GM12891 (cell line): ENCODE data around the gene ATP6V0E1.

ENCODE experiments used
- DNase-seq: peaks from one replicate; pipeline ENCODE4 v3.0.0; 2011; ENCODE audit warnings: low spot score; ENCODE audit not compliant: insufficient read length
- FAIRE-seq: peaks from 2 replicates; lab custom pipeline; 2011; peaks lifted over from hg19 to GRCh38; lab: Jason Lieb, UNC
- PAX5 ChIP-seq: IDR thresholded peaks from 2 replicates; pipeline ENCODE4 v1.6.1; 2011; ENCODE audit warnings: low read length, moderate library complexity, mild to moderate bottlenecking; ENCODE audit not compliant: insufficient read depth, severe bottlenecking
- POLR2A ChIP-seq: IDR thresholded peaks from 2 replicates; pipeline ENCODE4 v1.6.1; 2011; ENCODE audit warnings: low read depth, low read length, control low read depth
- POLR2AphosphoS5 ChIP-seq: IDR thresholded peaks from 2 replicates; pipeline ENCODE4 v1.6.1; 2011; ENCODE audit warnings: low read depth, low read length, control low read depth
- POU2F2 ChIP-seq: IDR thresholded peaks from 2 replicates; pipeline ENCODE4 v1.6.1; 2011; ENCODE audit warnings: low read depth, mild to moderate bottlenecking, control low read depth, low read length, moderate library complexity
- SPI1 ChIP-seq: IDR thresholded peaks from 2 replicates; pipeline ENCODE4 v1.6.1; 2011; ENCODE audit warnings: low read depth, low read length, control low read depth
- TAF1 ChIP-seq: IDR thresholded peaks from 2 replicates; pipeline ENCODE4 v1.6.1; 2011; ENCODE audit warnings: low read depth, low read length, control low read depth

The ATP6V0E1 gene

GRCh38 chr5:172943906-172944305 is 39.7 kb upstream of the ATP6V0E1 start:
- no peak for DNase-seq
- no peak for FAIRE-seq
- TF ChIP-seq POLR2A (no peak), POU2F2 (no peak), TAF1 (no peak), SPI1 (no peak), PAX5 (no peak), POLR2AphosphoS5 (no peak)

DNA sequence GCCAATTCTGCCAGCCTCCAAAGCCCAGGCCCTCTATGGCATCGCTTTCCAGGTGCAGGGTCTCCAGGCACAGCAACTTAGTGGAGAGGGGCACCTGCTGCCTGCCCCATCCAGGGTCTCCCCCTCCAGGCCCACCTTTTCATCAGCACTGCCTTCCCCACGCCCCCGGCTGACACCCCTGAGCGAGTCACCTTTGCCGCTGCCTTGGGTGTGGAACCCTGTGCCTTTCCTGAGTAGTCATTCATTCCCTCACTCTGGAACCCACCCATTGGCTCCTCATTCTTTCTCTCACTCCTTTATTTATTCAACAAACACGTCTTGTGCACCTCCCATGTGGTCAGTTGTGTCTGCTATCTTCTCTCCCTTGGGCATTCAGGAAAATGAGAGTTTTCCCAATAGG is 38.8 kb upstream of the ATP6V0E1 start:
- no peak for DNase-seq
- TF ChIP-seq SPI1, result no peak
- FAIRE-seq, result no peak

DNA sequence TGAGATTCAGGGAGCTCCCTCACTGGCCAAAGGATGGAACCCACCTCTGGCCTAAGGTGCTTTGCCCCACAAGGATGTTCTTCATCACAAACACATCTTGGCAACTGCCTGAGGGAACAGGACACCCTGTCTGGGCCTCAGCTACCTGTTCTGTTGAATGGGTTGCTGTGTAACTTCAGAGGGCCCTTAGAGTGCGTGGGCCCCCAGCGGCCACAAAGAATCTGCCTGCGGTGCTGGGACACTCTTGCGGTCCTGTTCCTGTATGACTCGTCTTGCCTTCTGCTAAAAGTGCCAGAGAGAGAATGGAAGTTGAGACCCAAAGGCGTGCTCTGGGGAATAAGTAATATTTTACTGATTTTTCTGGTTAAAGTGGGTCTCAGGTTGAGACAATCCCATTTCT is 38.4 kb upstream of the ATP6V0E1 start:
- FAIRE-seq, result no peak
- TF ChIP-seq POLR2AphosphoS5 (no peak), POU2F2 (no peak), POLR2A (no peak), PAX5 (no peak), TAF1 (no peak), SPI1 (no peak)

GRCh38 chr5:172946146-172946545 is 37.4 kb upstream of the ATP6V0E1 start:
- no peak for FAIRE-seq
- no peak for DNase-seq
- no peak for TF ChIP-seq TAF1
- no peak for TF ChIP-seq POU2F2

More for the DNA sequence above, 38.4 kb upstream of the ATP6V0E1 start:
- DNase-seq, result no peak

DNA sequence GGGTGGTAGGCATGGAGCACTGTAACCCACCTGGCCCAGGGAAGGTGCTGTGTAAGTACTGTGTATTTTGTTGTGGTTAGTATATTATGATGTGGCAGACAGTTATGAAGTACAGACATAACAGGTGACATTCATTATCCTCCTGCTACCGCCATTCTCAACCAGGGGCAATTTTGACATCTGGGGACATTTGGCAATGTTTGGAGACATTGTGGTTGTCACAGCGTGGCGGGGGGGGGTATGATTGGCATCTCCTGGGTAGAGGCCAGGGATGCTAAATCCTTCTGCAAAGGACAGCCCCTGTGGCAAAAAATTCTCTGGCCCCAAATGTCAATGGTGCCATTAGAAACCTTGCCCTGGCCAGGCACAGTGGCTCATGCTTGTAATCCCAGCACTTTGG is 34.1 kb upstream of the ATP6V0E1 start:
- no peak for FAIRE-seq
- DNase-seq, result no peak
- TF ChIP-seq SPI1 (no peak), POLR2A (no peak), POU2F2 (no peak), TAF1 (no peak)

- FAIRE-seq (no peak), DNase-seq (no peak)
- TF ChIP-seq TAF1 (no peak), SPI1 (no peak), POU2F2 (no peak), POLR2AphosphoS5 (no peak), PAX5 (no peak), POLR2A (no peak)
Measured at GRCh38 chr5:172950176-172950965, 33.2 kb upstream of the ATP6V0E1 start.

- DNase-seq, result no peak
- no peak for FAIRE-seq
- no peak for TF ChIP-seq SPI1
- TF ChIP-seq POLR2A, result no peak
- no peak for TF ChIP-seq PAX5
- no peak for TF ChIP-seq TAF1
- no peak for TF ChIP-seq POU2F2
- no peak for TF ChIP-seq POLR2AphosphoS5
Measured at GRCh38 chr5:172951371-172952033, 32.1 kb upstream of the ATP6V0E1 start.

DNA sequence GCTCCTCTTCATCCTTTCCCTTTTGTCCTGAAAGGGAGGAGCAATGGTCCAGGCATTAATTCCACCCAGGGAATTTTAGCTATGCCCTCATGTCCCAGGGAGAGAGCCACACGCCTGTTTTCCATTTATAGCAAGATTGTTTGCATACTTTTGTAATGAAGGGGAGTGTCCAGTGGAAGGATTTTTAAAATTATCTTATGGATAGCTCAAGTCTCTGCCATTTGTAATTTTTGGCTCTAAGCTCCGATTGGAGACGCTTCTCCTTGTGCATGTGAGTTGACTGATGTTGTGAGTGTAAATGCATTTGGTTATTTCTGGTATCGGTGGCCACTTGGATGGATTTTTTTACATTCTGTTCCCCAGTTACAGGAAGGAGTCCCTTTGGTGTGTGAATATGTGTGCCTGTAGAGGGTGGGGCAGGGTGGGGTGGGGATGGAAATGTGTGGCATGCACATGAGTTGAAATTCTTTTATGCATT is 31.5 kb upstream of the ATP6V0E1 start:
- no peak for TF ChIP-seq SPI1
- TF ChIP-seq POLR2A, result no peak
- no peak for TF ChIP-seq PAX5
- TF ChIP-seq POLR2AphosphoS5, result no peak
- TF ChIP-seq TAF1, result no peak
- TF ChIP-seq POU2F2, result no peak
- DNase-seq (no peak), FAIRE-seq (no peak)

DNA sequence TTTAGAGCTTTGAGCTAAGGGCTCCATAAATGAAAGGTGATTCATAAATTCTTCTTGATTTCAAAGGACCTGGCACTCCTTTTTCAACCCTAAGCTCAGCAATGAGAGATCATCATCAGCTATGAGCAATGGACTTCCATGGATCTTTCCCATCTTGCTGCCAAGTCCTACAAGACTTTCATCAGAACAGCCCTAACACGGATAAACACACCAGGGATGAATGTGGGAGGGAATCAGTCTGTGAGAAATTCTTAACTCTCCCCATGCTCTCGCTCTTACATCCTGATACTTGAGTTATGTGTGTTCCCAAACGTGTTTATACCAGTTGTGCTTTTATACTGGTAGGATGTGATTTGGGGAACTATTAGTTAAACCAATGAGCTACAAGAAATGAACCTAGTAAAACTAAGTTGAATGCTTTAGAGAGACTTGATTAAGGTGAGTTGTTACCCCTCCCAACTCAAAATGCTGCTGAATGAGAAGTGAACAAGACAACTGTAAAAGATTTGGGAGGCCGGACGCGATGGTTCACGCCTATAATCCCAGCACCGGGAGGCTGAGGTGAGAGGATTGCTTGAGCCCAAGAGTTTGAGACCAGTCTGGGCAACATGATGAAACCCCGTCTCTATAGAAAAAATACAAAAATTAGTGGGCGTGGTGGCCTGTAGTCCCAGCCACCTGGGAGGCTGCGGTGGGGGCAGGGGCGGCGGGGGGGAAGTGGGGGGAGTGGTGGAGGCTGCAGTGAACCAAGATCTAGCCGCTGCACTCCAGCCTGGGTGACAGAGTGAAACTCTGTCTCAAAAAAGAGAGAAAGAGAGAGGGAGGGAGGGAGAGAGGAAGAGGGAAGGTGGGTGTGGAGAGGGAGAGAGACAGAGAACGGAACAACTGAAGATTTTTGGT is 29.5 kb upstream of the ATP6V0E1 start:
- no peak for DNase-seq
- TF ChIP-seq POLR2A, result no peak
- no peak for TF ChIP-seq POU2F2
- no peak for TF ChIP-seq PAX5
- no peak for TF ChIP-seq TAF1
- no peak for TF ChIP-seq POLR2AphosphoS5
- no peak for TF ChIP-seq SPI1
- no peak for FAIRE-seq

- TF ChIP-seq PAX5, result no peak
- DNase-seq (no peak), FAIRE-seq (no peak)
Measured at GRCh38 chr5:172954751-172955159, 28.8 kb upstream of the ATP6V0E1 start.
